ENCODE measurements around the gene CA6.

DNA sequence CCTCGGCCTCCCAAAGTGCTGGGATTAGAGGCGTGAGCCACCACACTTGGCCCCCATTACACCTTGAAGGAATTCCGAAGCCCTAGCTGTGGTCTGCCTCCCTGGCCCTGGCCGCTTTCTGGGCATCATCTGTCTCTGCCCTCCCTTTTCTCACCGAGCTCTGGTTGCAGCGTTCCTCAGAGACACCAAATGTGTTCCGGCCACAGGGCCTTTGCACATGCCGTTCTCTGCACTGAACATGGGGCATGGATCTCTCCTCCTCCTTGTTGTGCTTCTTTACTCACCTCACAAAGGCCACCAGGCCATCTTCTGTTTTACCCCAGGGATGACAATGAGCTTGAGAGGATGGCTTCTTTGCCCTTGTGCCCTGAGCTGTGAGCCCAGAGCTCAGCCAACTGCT is 39.3 kb downstream of the CA6 start:
- no peak for TF ChIP-seq CTCF (IDR thresholded peaks at IDR 0.05)
- TF ChIP-seq EZH2 (IDR thresholded peaks at IDR 0.05), result no peak
- TF ChIP-seq EZH2phosphoT487 (IDR thresholded peaks at IDR 0.05), result no peak
